DMS53 (cell line): ENCODE measurements around the gene TNFAIP8L2.
A peak's percentile ranks its signal among the peaks of the same experiment; 100 is the strongest.
"Not testable (repeated sequence)": the region's sequence is repeated elsewhere in the genome, so short reads cannot be mapped to it uniquely, and the experiment has no call there.

Source experiments
- DNase-seq: peaks from one replicate; lab custom pipeline; 2025; lab: John Stamatoyannopoulos, UW

TNFAIP8L2 gene

DNA sequence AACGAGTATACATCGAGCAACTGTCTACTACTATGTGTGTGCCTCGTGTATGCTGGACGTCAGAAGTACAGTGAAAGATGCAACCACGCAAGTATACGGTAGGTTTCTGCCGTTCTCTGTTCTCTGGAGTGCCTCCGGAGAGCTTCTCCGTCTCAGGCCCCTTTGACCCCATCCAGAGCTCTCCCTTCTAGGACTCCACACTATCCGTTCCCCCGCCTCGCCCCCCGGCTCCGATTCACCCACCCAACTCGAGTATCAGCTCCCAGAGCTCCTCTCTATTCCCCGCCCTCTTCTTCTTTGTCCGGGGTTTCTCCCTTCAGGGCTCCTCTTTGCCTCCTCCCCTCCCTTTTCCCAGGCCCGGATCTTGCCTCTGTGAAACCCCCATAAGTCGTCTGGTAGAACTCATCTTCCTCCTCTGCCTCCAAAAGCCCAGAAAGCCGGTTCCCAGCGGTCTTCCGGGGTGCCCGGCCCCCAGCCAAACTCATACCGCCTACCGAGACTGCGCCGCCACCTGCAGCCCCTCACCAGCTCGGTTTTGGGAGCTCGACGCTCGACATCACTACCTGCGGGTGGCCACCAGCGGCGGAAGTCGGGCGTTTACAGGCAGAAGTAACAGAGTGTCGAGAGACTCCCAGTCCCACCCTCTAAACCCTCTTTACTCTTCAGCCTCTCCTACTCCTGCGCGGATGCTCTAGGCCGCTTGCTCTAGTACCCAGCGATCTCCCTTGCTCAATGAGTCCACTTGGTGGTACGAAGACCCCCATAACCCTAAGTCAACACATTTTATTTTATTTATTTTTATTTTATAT lies 33.4 kb downstream of the TNFAIP8L2 start, which contains the start of gene VPS72:
TSS of gene VPS72 (minus strand) at position 561 of the 809 bp plus-strand sequence. CDS start at position 485, 76 bp downstream.
- peak; percentile 96 for DNase-seq

DNA sequence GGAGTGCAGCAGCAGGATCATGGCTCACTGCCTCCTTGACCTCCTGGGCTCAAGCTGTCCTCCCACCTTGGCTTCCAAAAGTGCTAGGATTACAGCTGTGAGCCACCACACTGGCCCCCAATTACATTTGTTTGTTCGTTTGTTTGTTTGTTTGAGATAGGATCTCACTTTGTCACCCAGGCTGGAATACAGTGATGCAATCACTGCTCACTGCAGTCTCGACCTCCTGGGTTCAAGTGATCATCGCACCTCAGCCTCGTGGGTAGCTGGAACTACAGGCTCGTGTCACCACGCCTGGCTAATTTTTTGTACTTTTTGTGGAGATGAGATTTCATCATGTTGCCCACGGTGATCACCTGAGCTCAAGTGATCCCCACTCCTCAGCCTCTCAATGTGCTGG lies 35.6 kb downstream of the TNFAIP8L2 start:
- DNase-seq = no peak

DNA sequence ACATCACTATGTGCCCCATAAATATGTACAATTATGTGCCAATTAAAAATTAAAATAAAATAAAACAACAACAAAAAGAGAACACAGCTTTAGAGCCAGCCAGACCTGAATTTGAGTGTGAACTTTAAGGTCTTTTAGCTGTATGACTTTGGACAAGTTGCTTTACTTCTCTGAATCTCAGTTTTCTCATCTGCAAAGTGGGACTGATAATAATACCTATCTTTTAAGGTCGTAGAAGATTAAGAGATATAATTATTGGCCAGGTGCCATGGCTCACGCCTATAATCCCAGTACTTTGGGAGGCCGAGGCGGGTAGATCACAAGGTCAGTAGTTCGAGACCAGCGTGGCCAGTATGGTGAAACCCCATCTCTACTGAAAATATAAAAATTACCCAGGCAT lies 36.9 kb downstream of the TNFAIP8L2 start:
- no peak for DNase-seq

DNA sequence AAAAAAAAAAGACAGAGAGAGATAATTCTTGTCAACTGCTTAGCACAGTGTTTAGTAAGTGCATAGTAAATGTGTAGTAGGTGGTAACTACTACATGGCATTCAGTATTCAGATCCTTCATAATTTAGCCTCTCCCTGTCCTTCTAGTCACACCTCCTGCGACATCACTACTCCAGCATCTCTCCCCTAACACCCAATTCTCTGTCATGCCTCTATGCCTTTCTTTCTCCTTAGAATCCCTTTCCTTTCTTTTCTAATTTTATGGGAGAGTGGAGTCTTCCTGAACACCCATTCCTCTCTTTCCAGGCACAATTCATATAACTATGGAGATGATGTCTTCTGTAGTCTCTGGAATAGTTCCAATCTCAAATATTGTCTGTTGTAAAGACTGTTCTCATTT lies 37.4 kb downstream of the TNFAIP8L2 start:
- DNase-seq = peak; percentile 20

DNA sequence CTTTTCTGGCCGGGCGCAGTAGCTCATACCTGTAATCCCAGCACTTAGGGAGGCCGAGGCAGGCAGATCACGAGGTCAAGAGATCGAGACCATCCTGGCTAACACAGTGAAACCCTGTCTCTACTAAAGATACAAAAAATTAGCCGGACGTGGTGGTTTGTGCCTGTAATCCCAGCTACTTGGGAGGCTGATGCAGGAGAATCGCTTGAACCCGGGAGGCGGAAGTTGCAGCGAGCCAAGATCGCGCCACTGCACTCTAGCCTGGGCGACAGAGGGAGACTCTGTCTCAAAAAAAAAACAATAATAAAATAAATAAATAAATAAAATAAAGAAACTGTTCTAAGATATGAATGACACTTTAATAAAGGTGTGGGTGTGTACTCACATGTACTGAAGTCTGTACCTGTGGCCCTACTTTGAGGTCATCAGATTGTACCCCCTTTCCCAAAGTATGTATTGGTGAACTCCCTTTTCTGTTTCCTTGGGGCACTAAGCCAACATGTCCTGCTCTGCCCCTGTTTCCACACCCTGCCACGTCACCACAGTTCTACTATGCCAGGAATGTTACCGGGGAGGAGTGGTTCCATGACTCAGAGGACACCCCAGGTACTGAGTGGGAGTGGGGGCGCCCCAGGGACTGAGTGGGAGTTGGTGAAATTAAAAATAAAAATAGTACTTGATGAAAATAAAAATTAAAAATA lies 38.6 kb downstream of the TNFAIP8L2 start:
- DNase-seq = peak; percentile 33

DNA sequence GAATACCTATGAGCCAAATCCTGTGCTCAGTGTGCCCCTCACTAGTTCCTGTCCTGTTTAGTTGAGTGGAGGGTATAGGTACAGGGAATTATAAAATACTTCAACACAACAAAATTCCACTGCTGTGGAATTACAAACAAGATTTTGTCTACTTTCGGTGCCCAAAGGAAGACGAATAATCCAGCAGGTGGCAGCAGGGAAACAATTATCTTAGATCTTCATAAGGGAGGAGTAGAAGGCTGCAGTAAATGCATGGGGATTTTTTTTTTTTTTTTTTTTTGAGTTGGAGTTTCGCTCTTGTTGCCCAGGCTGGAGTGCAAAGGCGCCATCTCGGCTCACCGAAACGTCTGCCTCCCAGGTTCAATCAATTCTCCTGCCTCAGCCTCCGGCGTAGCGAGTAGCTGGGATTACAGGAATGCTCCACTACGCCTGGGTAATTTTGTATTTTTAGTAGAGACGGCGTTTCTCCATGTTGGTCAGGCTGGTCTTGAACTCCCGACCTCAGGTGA lies 39.9 kb downstream of the TNFAIP8L2 start:
- DNase-seq = peak; percentile 95

DNA sequence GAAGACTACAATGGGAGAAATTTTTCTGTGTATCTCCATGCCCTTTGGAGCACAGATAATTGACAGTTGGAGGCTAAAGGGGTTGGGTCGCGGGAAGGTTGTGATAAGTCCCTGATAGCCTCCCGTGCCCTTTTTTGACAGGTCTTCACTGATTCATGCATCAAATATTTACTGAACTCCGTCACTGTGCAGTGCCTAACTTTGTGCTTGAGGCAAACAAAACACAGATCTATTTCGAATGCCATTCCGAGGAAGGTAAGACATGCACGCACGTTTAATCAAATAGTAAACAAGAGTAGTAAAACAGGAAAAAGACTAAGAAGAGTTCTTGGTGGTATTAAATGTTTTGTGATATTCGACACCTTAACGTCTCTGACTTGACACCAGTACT lies 41.4 kb downstream of the TNFAIP8L2 start:
- peak; percentile 89 for DNase-seq

DNA sequence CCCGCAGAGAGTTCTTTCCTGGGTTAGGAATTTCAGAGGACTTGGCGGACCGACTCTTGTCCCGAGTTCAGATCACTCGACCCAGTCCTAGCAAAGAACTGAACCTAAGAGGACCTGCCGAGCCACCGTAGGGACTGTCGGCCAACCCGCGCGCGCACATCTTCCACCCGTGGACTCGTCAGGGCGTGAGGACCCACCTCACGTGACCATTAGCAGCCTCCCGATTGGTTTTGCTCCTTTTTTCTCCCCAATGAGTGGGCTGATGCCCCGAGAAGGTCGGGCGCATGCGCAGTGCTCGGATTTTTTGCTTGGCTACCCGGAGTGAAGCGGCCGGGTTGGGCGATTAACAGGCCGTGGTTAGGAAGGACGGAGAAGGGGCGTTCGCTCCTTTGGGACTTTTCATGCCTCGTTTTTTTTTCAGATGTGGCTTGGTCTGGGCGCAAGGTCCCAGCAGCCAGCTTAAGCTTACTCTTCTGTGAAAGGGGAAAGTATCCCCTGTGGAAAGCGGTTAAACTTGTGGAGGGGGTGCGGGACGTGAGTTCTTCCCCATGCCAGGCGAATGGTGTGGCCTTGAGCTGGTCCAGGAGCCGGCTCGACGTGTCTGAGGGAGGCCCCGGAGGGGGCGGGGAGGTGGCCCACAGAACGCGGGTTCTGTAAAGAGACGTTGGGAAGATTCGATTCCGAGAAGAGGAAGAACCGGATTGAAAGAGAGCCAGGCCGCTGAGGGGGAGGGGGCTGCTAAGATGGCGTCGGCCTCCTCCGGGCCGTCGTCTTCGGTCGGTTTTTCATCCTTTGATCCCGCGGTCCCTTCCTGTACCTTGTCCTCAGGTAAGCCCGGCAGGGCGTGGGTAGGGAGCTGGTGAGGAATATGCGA lies 42.0 kb downstream of the TNFAIP8L2 start, which contains the start of gene PIP5K1A:
TSS of gene PIP5K1A (plus strand) at position 299 of the 874 bp plus-strand sequence. CDS start at position 744, 445 bp downstream.
- peak; percentile 99 for DNase-seq

DNA sequence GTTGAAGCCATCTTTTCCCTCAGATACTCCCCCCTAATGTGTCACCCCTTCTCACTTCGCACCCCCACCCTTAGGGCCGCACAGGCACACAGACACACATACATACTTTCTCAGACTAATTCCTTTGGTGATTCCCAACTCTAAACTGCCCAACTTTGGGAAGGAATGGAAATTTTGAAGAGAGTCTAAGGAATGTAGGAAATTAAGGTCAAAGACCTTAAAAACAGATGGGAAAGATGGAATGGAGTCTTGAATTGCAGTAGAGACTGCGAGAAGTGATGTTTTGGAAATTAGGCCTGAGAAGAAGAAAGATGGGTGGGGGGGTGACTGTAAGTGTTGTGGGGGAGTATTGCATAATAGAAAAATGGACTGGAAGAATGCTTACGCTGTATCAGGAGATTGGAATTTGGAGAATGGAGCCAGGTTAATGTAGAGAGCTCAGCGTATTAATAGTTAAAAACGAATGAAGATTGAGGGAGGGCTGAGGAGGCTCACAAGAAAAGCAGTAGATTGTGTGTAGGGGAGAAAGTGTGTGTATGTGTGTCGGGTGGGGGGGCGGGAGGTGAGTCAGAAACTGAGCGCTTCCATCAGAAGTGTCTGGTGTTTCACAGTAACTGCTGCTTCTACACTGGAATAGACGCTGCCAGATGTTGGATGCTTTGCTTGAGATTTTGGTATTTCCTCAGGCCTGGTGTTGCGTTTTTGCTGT lies 43.6 kb downstream of the TNFAIP8L2 start:
- DNase-seq = no peak

DNA sequence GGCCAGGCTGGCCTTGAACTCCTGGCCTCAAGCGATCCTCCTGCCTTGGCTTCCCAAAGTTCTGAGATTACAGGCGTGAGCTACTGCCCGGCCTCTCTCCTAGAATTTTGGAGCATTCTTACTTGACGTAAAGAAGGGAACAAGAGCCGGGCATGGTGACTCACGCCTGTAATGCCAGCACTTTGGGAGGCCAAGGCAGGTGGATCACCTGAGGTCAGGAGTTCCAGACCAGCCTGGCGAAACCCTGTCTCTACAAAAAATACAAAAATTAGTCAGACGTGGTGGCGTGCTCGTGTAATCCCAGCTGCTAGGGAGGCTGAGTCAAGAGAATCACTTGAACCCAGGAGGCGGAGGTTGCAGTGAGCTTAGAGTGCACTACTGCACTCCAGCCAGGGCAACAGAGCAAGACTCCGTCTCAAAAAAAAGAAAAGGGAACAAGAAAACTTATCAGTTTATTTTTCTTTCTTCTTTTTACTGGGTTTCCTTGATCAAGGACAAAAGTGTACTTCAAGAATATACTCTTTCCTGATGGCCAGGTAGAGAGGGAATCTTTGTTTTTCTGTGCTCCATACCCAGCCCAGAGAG lies 49.0 kb downstream of the TNFAIP8L2 start:
- DNase-seq = not testable (repeated sequence)
